ENCODE measurements around the gene DTNBP1. TPM values are rescaled to one million over a fixed set of nuclear protein-coding genes. Genes with fewer than 3 reads are reported as not detected.

Gene DTNBP1
- total RNA-seq, 8 experiments from 2014 or later, result 7.2 to 32.5 (median 17.0) TPM

DNA sequence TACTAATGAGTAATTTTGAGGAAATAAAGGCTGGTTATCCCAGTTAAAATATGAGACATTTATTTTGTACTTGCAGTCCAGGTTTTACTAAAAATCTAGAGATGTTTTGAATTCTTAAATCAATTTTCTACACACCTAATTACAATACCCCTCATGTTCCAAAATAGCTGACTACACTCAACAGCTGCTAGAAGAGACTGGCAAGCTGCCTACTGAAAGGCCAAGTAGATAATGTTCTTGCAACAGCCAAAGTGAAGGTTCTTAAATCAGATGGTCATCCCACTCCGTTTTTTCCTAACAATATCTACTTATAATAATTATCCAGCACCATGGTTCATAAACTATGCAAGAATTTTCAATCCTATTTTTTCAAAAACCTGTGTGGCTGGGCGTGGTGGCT is 69.0 kb downstream of the DTNBP1 start:
- in situ Hi-C loops (cut with MboI; ENCODE audit: low pct_unique_long_range_greater_than_20kb in 2 of 9, low sequenced_read_pairs in 9 of 9, unreplicated experiment in 9 of 9), result no loop called here
- Histone ChIP-seq H3K27ac (no peak overlapping the region), H3K4me3 (no peak overlapping the region), H3K4me1 (replicated peaks in 1 of 2) (peaks cover 0 to 3% of the 10 kb centered on the region in 2 donors)
- WGBS, 10 experiments, result 20 to 100% (median 80%) methylated on average over 1 to 2 of the region's 2 CpGs; no CpG with 5 or more reads in 3 of the 10 experiments
- ATAC-seq (replicated peaks in 6 of 8), result no peak

DNA sequence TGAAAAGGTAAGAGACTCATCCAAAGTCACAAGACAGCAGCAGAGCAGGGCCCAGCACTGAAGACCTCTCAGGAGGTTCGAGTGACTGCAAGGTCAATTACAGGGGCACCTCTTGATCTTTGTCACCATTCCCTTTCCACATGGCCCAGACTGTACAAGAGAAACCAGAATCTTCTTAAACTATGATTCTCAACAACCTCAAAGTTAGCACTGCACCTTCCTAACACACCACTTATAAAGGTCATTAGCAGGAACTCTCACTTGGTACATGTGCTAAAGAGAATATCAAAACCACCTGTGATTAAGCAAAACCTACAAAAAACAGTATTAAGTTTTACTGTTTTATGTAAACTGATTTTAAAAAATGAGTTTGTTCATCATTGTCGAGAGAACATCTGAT is 70.2 kb downstream of the DTNBP1 start:
- 70 to 100% (median 100%) methylated on average over 1 to 2 of the region's 2 CpGs; no CpG with 5 or more reads in 1 of the 10 experiments for WGBS, 10 experiments

DNA sequence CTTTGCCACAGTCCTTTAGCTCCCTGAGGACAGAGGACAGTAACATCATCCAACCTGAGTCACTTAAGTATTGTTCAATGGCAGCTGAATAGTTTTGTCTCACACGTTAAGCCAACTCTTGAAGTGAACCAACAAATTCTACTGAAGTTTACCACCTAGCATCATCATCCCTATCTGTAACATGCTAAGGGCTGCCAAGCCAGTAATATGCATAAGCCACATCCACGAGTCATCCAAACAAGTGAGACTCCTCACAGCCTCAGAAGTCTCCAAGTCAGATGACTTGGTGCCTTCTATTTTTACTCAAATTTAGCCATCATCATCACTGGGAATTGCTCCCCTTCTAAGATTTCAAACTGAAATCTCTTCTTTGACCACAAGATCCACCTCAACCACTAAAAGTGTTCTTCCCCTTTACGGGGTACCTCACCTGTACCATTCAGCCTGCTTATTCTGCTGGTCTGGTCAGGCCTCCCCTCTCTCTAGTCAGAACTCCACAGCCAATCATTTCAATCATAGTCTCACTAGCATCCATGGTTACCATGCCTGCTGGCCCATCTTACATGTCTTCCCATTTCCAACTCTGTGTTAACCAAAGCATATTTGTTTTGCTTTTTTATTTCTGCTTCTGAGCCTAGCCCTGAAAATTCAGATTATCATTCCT is 73.7 kb downstream of the DTNBP1 start:
- ATAC-seq (replicated peaks in 6 of 8), result peak in 2 of 8 experiments; percentile 88 to 99
- in situ Hi-C loops (cut with MboI; ENCODE audit: low pct_unique_long_range_greater_than_20kb in 2 of 9, low sequenced_read_pairs in 9 of 9, unreplicated experiment in 9 of 9), result no loop called here

More for the DNA sequence above, 70.2 kb downstream of the DTNBP1 start:
- no peaks in the 10 kb centered on the region for H3K4me1 ChIP-seq (replicated peaks in 1 of 2)
- no peak overlapping the region for H3K27ac ChIP-seq
- in situ Hi-C loops (cut with MboI; ENCODE audit: low pct_unique_long_range_greater_than_20kb in 2 of 9, low sequenced_read_pairs in 9 of 9, unreplicated experiment in 9 of 9), result no loop called here
- no peak overlapping the region for H3K4me3 ChIP-seq
- ATAC-seq (replicated peaks in 6 of 8), result no peak

DNA sequence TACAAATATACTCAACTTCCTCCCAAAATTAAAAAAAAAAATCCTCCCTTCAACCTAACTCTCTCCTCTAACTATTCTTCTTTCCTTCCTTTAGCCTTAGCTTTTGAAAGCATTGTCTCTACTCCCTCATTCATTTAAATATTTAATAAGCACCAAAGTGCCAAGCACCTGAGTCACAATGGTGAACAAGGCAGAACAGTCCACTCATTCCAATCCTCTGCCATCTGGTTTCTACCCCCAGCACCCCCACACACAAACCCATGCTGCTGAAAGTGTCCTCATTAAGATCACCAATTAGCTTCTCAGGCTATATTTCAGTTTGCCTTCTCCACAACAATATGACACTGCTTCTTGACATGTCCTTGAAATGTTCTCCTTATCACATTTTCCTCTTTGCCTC is 76.3 kb downstream of the DTNBP1 start:
- in situ Hi-C loops (cut with MboI; ENCODE audit: low pct_unique_long_range_greater_than_20kb in 2 of 9, low sequenced_read_pairs in 9 of 9, unreplicated experiment in 9 of 9), result no loop called here
- ATAC-seq (replicated peaks in 6 of 8), result peak in 2 of 8 experiments; percentile 46 to 51
- Histone ChIP-seq H3K27ac (no peak overlapping the region), H3K4me1 (replicated peaks in 1 of 2) (peaks cover 0 to 10% of the 10 kb centered on the region in 2 donors), H3K4me3 (no peak overlapping the region)

More for the DNA sequence above, 73.7 kb downstream of the DTNBP1 start:
- peaks cover 0 to 10% of the 10 kb centered on the region in 2 donors for H3K4me1 ChIP-seq (replicated peaks in 1 of 2)
- 55 to 100% (median 80%) methylated on average over 1 to 3 of the region's 3 CpGs; no CpG with 5 or more reads in 3 of the 10 experiments for WGBS, 10 experiments
- no peak overlapping the region for H3K27ac ChIP-seq
- H3K4me3 ChIP-seq, result no peak overlapping the region

DNA sequence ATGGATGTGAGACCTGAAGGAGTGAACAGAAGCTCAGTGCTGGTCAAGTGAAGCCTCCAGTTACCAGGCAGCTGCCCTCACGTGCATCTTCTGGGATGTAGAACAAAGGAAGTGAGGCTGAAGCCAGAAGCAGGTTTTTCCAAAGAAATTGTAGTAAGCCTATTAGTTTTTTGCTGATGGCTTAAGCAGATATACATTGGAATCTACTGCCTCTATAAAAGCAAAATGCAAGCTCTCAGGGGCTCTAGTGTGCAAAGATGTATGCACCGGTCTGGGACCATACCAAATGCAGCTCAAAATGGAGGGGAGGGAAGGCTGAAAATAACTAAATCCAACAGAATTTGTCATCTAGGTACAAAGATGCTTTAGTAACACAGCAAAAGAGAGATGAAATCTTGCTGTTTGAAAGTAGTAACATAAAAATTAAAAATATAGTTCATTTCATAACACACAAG is 77.0 kb downstream of the DTNBP1 start:
- WGBS, 10 experiments, result 25 to 100% (median 42%) methylated on average over 1 to 2 of the region's 2 CpGs; no CpG with 5 or more reads in 2 of the 10 experiments
- peak in 5 of 8 experiments; percentile 40 to 69 (median 61) for ATAC-seq (replicated peaks in 6 of 8)
- H3K4me3 ChIP-seq, result peak overlapping the region in 4 of 5 donors; percentile 14 to 32 (median 29)
- peaks cover 0 to 10% of the 10 kb centered on the region in 2 donors for H3K4me1 ChIP-seq (replicated peaks in 1 of 2)
- H3K27ac ChIP-seq, result peak overlapping the region in 1 of 2 donors; percentile 28
- in situ Hi-C loops (cut with MboI; ENCODE audit: low pct_unique_long_range_greater_than_20kb in 2 of 9, low sequenced_read_pairs in 9 of 9, unreplicated experiment in 9 of 9), result no loop called here

DNA sequence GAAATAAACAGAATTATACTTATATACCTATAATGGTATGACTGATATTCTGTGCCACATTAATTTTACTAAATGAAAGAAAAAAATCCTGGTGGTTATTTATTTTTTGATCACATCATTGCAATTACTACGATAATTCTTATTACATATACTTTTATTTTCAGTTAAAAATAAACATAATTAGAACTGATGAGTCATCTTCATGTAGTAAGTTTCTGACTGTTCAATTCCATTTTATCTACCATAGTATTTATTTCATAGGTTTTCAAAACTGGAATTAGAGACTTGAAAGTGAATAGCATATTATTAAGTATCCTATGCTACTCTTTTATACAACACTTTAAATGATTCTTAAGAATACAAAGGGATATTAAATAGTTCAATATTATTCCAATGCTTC is 80.3 kb downstream of the DTNBP1 start:
- no peak for ATAC-seq (replicated peaks in 6 of 8)
- WGBS, 10 experiments, result 71 to 100% (median 92%) methylated on average over 1 of the region's 1 CpG; no CpG with 5 or more reads in 1 of the 10 experiments
- H3K4me3 ChIP-seq, result no peak overlapping the region
- peaks cover 0 to 10% of the 10 kb centered on the region in 2 donors for H3K4me1 ChIP-seq (replicated peaks in 1 of 2)
- H3K27ac ChIP-seq, result no peak overlapping the region
- in situ Hi-C loops (cut with MboI; ENCODE audit: low pct_unique_long_range_greater_than_20kb in 2 of 9, low sequenced_read_pairs in 9 of 9, unreplicated experiment in 9 of 9), result no loop called here

DNA sequence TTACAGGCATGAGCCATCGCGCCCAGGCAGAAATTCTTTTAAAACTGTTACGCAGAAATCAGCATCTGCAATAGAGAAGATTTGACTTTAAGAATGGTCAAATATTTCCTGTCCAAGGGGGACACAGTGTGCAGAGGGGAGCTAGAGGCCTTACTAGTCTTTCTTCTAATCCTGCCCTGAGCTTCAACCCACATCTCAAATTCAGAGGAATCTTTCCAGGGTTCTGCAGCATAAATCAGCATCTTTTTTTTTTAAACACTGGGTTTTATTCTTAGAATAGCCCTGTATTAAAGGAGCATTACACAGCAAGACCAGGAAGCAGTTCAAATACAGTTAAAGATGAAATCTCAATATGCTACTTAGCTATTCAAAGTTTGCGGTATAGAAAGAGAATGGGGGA is 81.1 kb downstream of the DTNBP1 start:
- Histone ChIP-seq H3K4me3 (no peak overlapping the region), H3K27ac (no peak overlapping the region), H3K4me1 (replicated peaks in 1 of 2) (peaks cover 0 to 10% of the 10 kb centered on the region in 2 donors)
- ATAC-seq (replicated peaks in 6 of 8), result no peak
- WGBS, 10 experiments, result 92 to 100% (median 100%) methylated on average over 1 to 4 of the region's 4 CpGs; no CpG with 5 or more reads in 4 of the 10 experiments
- in situ Hi-C loops (cut with MboI; ENCODE audit: low pct_unique_long_range_greater_than_20kb in 2 of 9, low sequenced_read_pairs in 9 of 9, unreplicated experiment in 9 of 9), result no loop called here

DNA sequence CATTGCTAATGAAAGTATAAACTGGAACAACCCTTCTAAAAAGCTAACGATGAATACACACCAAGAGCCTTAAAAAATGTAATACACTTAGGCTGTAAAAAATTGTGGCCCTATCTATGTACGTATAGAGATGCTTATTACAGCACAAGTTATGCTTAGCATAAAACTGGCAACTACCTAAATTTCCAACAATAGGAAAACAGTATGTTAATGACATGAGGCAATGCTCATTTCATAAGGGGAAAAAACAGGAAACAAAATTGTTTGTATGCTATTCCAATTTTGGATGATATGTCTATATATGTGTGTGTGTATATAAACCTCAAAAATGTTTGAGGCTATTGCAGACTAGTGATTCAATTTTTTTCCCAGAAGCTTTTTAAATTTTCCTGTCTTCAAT is 82.5 kb downstream of the DTNBP1 start:
- no peak overlapping the region for H3K4me3 ChIP-seq
- in situ Hi-C loops (cut with MboI; ENCODE audit: low pct_unique_long_range_greater_than_20kb in 2 of 9, low sequenced_read_pairs in 9 of 9, unreplicated experiment in 9 of 9), result no loop called here
- 40 to 100% (median 90%) methylated on average over 1 to 2 of the region's 2 CpGs; no CpG with 5 or more reads in 1 of the 10 experiments for WGBS, 10 experiments

DNA sequence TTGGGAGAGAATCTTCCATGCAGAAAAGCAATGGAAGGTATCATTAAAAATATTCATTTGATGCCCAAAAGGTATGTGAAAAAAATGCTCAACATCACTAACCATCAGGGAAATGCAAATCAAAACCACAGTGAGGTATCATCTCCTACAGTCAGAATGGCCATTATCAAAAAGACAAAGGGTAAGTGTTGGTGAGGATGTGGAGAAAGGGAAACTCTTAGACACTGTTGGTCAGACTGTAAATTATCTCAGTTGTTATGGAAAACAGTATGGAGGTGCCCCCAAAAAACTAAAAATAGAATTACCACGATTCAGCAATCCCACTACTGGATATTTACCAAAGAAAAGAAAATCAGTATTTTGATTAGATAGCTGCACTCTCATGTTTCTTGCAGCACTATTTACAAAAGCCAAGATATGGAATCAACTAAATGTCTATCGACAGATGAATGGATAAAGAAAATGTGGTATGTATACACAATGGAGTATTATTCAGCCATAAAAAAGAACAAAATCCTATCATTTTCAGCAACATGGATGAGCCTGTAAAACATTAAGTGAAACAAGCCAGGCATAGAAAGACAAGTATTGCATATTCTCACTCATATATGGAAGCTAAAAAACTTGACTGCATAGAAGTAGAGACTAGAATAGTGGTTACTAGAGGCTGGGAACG is 84.0 kb downstream of the DTNBP1 start:
- H3K27ac ChIP-seq, result no peak overlapping the region
- WGBS, 10 experiments, result 74 to 100% (median 99%) methylated on average over 1 to 3 of the region's 3 CpGs
- H3K4me1 ChIP-seq (replicated peaks in 1 of 2), result no peaks in the 10 kb centered on the region
- in situ Hi-C loops (cut with MboI; ENCODE audit: low pct_unique_long_range_greater_than_20kb in 2 of 9, low sequenced_read_pairs in 9 of 9, unreplicated experiment in 9 of 9), result no loop called here
- no peak for ATAC-seq (replicated peaks in 6 of 8)
- no peak overlapping the region for H3K4me3 ChIP-seq

More for the DNA sequence above, 82.5 kb downstream of the DTNBP1 start:
- Histone ChIP-seq H3K27ac (no peak overlapping the region), H3K4me1 (replicated peaks in 1 of 2) (no peaks in the 10 kb centered on the region)
- ATAC-seq (replicated peaks in 6 of 8), result no peak

DNA sequence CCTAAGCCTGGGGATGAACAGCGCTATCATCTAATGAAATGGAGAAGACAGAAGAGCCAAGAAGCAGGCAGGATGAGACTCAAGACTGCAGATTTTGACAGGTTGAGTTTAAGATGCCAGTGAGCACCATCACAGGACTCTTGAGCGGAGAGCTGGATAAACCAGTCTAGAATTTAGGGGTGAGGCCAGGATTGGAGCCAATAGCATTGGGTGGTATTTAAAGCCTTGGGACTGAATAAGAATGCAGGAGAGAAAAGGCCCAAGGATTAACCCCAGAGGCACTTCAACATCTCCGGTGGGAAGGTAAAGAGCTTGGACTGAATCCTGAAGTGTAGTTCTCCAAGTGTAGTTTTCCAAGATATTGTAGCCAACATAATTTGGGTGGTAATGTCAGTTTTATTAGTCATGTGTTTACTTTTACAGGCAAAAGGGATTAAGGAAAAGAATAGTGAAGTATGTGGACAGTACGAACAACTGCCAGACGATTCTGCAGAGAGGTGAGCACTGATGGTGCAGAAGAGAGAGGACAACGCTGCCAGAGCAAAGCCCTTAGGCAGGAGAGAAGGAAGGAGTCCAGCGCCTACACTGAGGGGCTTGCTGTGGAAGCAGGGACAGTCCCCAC is 85.2 kb downstream of the DTNBP1 start:
- no peaks in the 10 kb centered on the region for H3K4me1 ChIP-seq (replicated peaks in 1 of 2)
- no peak overlapping the region for H3K4me3 ChIP-seq
- in situ Hi-C loops (cut with MboI; ENCODE audit: low pct_unique_long_range_greater_than_20kb in 2 of 9, low sequenced_read_pairs in 9 of 9, unreplicated experiment in 9 of 9), result no loop called here
- no peak overlapping the region for H3K27ac ChIP-seq
- WGBS, 10 experiments, result 81 to 100% (median 88%) methylated on average over 2 to 6 of the region's 7 CpGs; no CpG with 5 or more reads in 1 of the 10 experiments
- no peak for ATAC-seq (replicated peaks in 6 of 8)

DNA sequence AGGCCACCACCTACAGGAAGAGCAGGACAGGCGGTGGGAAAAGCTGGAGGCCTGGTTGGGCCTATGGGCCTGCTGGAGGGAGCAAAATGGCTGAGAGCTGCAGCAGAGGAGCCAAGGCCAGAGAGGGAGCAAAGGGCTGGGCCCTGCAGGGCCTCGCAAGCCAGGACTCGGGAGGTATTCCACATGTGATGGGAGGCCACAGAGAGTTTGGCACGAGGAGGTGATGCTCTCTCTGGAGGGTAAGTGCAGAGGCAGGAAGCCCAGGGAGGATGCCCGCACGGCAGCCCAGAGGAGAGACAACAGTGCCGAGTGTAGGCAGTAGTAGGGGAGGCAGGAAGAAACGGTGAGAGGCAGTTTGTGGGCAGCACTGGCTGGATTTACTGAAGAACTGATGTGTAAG is 85.7 kb downstream of the DTNBP1 start:
- no peak overlapping the region for H3K27ac ChIP-seq
- in situ Hi-C loops (cut with MboI; ENCODE audit: low pct_unique_long_range_greater_than_20kb in 2 of 9, low sequenced_read_pairs in 9 of 9, unreplicated experiment in 9 of 9), result no loop called here
- ATAC-seq (replicated peaks in 6 of 8), result no peak
- WGBS, 10 experiments, result 87 to 100% (median 95%) methylated on average over 1 to 5 of the region's 8 CpGs; no CpG with 5 or more reads in 1 of the 10 experiments
- H3K4me1 ChIP-seq (replicated peaks in 1 of 2), result no peaks in the 10 kb centered on the region
- H3K4me3 ChIP-seq, result no peak overlapping the region

DNA sequence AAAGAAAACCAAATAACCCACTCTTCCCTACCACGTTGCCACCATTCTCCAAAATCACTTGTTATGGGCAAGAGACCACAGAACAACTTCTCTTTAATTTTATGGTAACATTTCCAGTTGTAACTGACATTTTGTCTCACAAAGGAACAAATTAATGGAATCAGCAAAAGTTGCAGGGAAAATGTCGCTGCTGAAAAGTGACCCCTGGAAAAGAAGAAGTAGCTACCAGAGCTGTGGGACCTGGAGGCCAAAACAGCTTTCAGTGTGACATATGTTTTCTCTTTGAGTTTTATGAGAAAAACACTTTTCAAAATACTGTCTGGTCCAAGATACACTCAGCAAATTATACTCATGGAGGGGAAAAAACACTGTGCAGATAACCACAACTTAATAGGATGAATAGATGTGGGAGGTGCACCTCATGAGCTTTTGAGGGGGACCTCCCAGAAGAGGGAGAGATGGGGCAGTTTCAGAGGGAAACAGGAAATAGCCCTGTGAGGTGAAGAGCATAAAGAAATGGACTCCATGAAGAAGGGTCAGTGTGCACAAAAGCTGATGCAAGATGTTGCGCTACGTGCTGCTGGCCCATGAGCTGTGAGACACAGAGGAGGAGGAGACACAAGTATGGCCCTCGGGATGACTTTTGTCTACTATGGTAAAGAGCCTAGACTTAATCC is 87.3 kb downstream of the DTNBP1 start:
- no peak overlapping the region for H3K4me3 ChIP-seq
- ATAC-seq (replicated peaks in 6 of 8), result no peak
- 41 to 100% (median 92%) methylated on average over 1 to 5 of the region's 5 CpGs; no CpG with 5 or more reads in 1 of the 10 experiments for WGBS, 10 experiments
- H3K27ac ChIP-seq, result no peak overlapping the region
- in situ Hi-C loops (cut with MboI; ENCODE audit: low pct_unique_long_range_greater_than_20kb in 2 of 9, low sequenced_read_pairs in 9 of 9, unreplicated experiment in 9 of 9), result no loop called here
- no peaks in the 10 kb centered on the region for H3K4me1 ChIP-seq (replicated peaks in 1 of 2)
